Fibroblast of lung (primary cell): ENCODE measurements around the gene PTTG1IP2. TPM values are rescaled to one million over a fixed set of nuclear protein-coding genes. Genes with fewer than 3 reads are reported as not detected.

Experiments
- DNase-seq, 2 donors: peaks; one replicate each; pipeline versions ENCODE4 v3.0.0 to v3.0.0-alpha.2; 2010; ENCODE audit warnings: low read depth in 2 of 2
- H2AFZ ChIP-seq: 2 replicates; pipeline ENCODE4 v1.5.1; 2012; ENCODE audit warnings: low read length, control low read depth, inconsistent platforms
- H3K27ac ChIP-seq: 2 replicates; pipeline ENCODE4 v1.5.1; 2011; ENCODE audit warnings: low read length, control low read depth; ENCODE audit not compliant: insufficient read depth
- H3K27me3 ChIP-seq: 2 replicates; pipeline ENCODE4 v1.5.1; 2011; ENCODE audit warnings: mild to moderate bottlenecking, low read length; ENCODE audit not compliant: control insufficient read depth, insufficient read depth
- H3K36me3 ChIP-seq: 2 replicates; pipeline ENCODE4 v1.5.1; 2011; ENCODE audit warnings: low read length; ENCODE audit not compliant: control insufficient read depth, insufficient read depth
- H3K4me1 ChIP-seq: 2 replicates; pipeline ENCODE4 v1.5.1; 2011; ENCODE audit warnings: low read length; ENCODE audit not compliant: control insufficient read depth, insufficient read depth; ENCODE audit errors: extremely low read depth
- H3K4me2 ChIP-seq: 2 replicates; pipeline ENCODE4 v1.5.1; 2011; ENCODE audit warnings: low read length, control low read depth; ENCODE audit not compliant: insufficient read depth; ENCODE audit errors: extremely low read depth
- H3K4me3 ChIP-seq, 4 experiments: fragments of 200-600 bp in 1 of 4; sonication (generic) in 1 of 4; replicated peaks in 1 of 4; 2 replicates each; pipeline ENCODE4 v1.5.1; 2011 to 2016; ENCODE audit warnings: low read length in 4 of 4, low read depth in 3 of 4, mild to moderate bottlenecking in 3 of 4, control low read depth in 2 of 4, inconsistent platforms in 1 of 4, mixed read lengths in 1 of 4; ENCODE audit not compliant: insufficient read depth in 1 of 4; ENCODE audit errors: control extremely low read depth in 1 of 4
- H3K79me2 ChIP-seq: 2 replicates; pipeline ENCODE4 v1.5.1; 2012; ENCODE audit warnings: mild to moderate bottlenecking, low read length, inconsistent platforms; ENCODE audit not compliant: control insufficient read depth, insufficient read depth
- H3K9ac ChIP-seq: 2 replicates; pipeline ENCODE4 v1.5.1; 2011; ENCODE audit warnings: mild to moderate bottlenecking, low read length, control low read depth; ENCODE audit not compliant: insufficient read depth
- H3K9me3 ChIP-seq: 2 replicates; pipeline ENCODE4 v1.5.1; 2012; ENCODE audit warnings: low read depth, low read length; ENCODE audit not compliant: control insufficient read depth, insufficient read depth
- H4K20me1 ChIP-seq: 2 replicates; pipeline ENCODE4 v1.5.1; 2011; ENCODE audit warnings: low read length; ENCODE audit not compliant: control insufficient read depth, insufficient read depth; ENCODE audit errors: extremely low read depth
- CTCF ChIP-seq, 2 donors: IDR thresholded peaks in 1 of 2; conservative IDR thresholded peaks in 1 of 2; 1 replicate in 1 of 2; 2 replicates in 1 of 2; pipeline ENCODE4 v1.5.1; 2011 to 2012; ENCODE audit warnings: low read length in 2 of 2, control low read depth in 1 of 2, inconsistent platforms in 1 of 2, low read depth in 1 of 2, mild to moderate bottlenecking in 1 of 2
- EZH2 ChIP-seq: IDR thresholded peaks from 2 replicates; pipeline ENCODE4 v1.5.1; 2012; ENCODE audit warnings: low read length, control low read depth, mild to moderate bottlenecking; ENCODE audit errors: missing control alignments
- polyA plus RNA-seq, 2 donors: library from polyadenylated mRNA; depleted of rRNA in 1 of 2; stranded (reverse) in 1 of 2; unstranded in 1 of 2; fragments of >200 nt; gene quantifications; 2 replicates each; pipeline ENCODE4 v1.2.1, GENCODE V29; 2011 to 2012; ENCODE audit warnings: missing spikeins in 1 of 2
- total RNA-seq: library from RNA; depleted of rRNA; stranded (reverse); fragments of >200 nt; gene quantifications from 2 replicates; pipeline ENCODE4 v1.2.1, GENCODE V29; 2014

PTTG1IP2 gene
- total and polyA plus RNA-seq, 2 donors (not counting 1 experiment from before 2014, with no cell fraction given): not detected

DNA sequence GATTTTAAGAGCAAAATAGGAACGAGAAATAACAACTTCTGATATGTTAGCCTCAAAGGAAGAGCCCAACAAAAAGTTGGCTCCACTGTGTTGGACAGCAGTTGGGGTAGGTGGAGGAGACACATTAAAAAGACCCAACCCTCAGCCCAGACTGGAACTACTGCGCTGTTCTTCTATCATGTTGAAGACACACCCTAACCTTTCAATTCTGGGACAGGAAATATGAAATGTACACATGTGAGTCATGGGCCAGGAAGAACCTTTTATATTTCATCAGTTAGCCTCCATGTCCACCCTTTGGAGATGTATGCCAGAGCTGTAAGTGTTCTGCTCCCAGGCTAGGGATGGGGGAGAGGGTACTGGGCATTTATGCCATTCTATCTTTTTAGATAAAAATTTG lies 44.1 kb upstream of the PTTG1IP2 start:
- TF ChIP-seq CTCF (conservative IDR thresholded peaks at IDR 0.05 in 1 of 2, IDR thresholded peaks at IDR 0.05 in 1 of 2; ENCODE audit: low read depth in 1 of 2, low read length in 2 of 2) (no peak), EZH2 (no peak)
- Histone ChIP-seq H3K4me2 (no peak overlapping the region), H3K4me1 (no peaks in the 10 kb centered on the region), H3K36me3 (no peaks in the 10 kb centered on the region), H3K4me3 (no peak overlapping the region), H3K9ac (no peak overlapping the region), H3K27ac (no peak overlapping the region), H3K9me3 (no peaks in the 10 kb centered on the region), H2AFZ (no peak overlapping the region), H3K79me2 (no peaks in the 10 kb centered on the region), H4K20me1 (no peaks in the 10 kb centered on the region), H3K27me3 (no peaks in the 10 kb centered on the region)
- DNase-seq: no peak

GRCh38 chr7:90430614-90431460 lies 38.6 kb upstream of the PTTG1IP2 start:
- Histone ChIP-seq H3K27ac (no peak overlapping the region), H3K4me2 (no peak overlapping the region), H2AFZ (no peak overlapping the region), H3K9me3 (no peaks in the 10 kb centered on the region), H3K4me3 (no peak overlapping the region), H3K27me3 (no peaks in the 10 kb centered on the region), H3K9ac (no peak overlapping the region), H4K20me1 (no peaks in the 10 kb centered on the region), H3K4me1 (no peaks in the 10 kb centered on the region), H3K36me3 (no peaks in the 10 kb centered on the region), H3K79me2 (no peaks in the 10 kb centered on the region)
- DNase-seq: no peak
- TF ChIP-seq CTCF (conservative IDR thresholded peaks at IDR 0.05 in 1 of 2, IDR thresholded peaks at IDR 0.05 in 1 of 2; ENCODE audit: low read depth in 1 of 2, low read length in 2 of 2) (no peak), EZH2 (no peak)

- Histone ChIP-seq H3K27ac (no peak overlapping the region), H3K9me3 (no peaks in the 10 kb centered on the region), H3K9ac (no peak overlapping the region), H3K4me2 (no peak overlapping the region), H3K36me3 (no peaks in the 10 kb centered on the region), H4K20me1 (no peaks in the 10 kb centered on the region), H3K4me1 (no peaks in the 10 kb centered on the region), H3K4me3 (no peak overlapping the region), H2AFZ (no peak overlapping the region), H3K27me3 (no peaks in the 10 kb centered on the region), H3K79me2 (no peaks in the 10 kb centered on the region)
- no peak for TF ChIP-seq CTCF (conservative IDR thresholded peaks at IDR 0.05 in 1 of 2, IDR thresholded peaks at IDR 0.05 in 1 of 2; ENCODE audit: low read depth in 1 of 2, low read length in 2 of 2)
- no peak for DNase-seq
Observed at GRCh38 chr7:90432752-90433151, 36.7 kb upstream of the PTTG1IP2 start.
